KMS-11 (cell line): ENCODE measurements around the gene TMEM151A.

Experiments used
- H2AFZ ChIP-seq: fragments of 200-600 bp; sonication (generic); 2 replicates; pipeline ENCODE4 v1.6.1; 2016; ENCODE audit warnings: antibody characterized with exemption, mixed run types, low read depth
- H3K27ac ChIP-seq: fragments of 200-600 bp; sonication (generic); 2 replicates; pipeline ENCODE4 v1.6.1; 2016; ENCODE audit warnings: mild to moderate bottlenecking, mixed run types
- H3K27me3 ChIP-seq: fragments of 200-600 bp; sonication (generic); 2 replicates; pipeline ENCODE4 v1.6.1; 2017; ENCODE audit warnings: mild to moderate bottlenecking, low read depth, mixed run types, moderate library complexity; ENCODE audit not compliant: insufficient read depth
- H3K36me3 ChIP-seq: fragments of 200-600 bp; sonication (generic); 2 replicates; pipeline ENCODE4 v1.6.1; 2017; ENCODE audit warnings: mild to moderate bottlenecking, mixed run types; ENCODE audit not compliant: insufficient read depth
- H3K4me1 ChIP-seq: fragments of 200-600 bp; sonication (generic); 2 replicates; pipeline ENCODE4 v1.6.1; 2016; ENCODE audit warnings: mild to moderate bottlenecking, low read depth, mixed run types; ENCODE audit not compliant: poor library complexity, severe bottlenecking
- H3K4me2 ChIP-seq: fragments of 200-600 bp; sonication (generic); 2 replicates; pipeline ENCODE4 v1.7.0; 2016; ENCODE audit warnings: mild to moderate bottlenecking, mixed run types
- H3K4me3 ChIP-seq: fragments of 200-600 bp; sonication (generic); IDR thresholded peaks from 2 replicates; pipeline ENCODE4 v1.6.1; 2017; ENCODE audit warnings: low read depth, low read length, mixed read lengths; ENCODE audit not compliant: insufficient read depth
- H3K79me2 ChIP-seq: fragments of 200-600 bp; sonication (generic); 2 replicates; pipeline ENCODE4 v1.6.1; 2016; ENCODE audit warnings: low read depth, mixed run types; ENCODE audit not compliant: insufficient read depth
- H3K9ac ChIP-seq: fragments of 200-600 bp; sonication (generic); 2 replicates; pipeline ENCODE4 v1.6.1; 2016; ENCODE audit warnings: mild to moderate bottlenecking, mixed run types
- H4K20me1 ChIP-seq: fragments of 200-600 bp; sonication (generic); 2 replicates; pipeline ENCODE4 v1.6.1; 2016; ENCODE audit warnings: mild to moderate bottlenecking, mixed run types; ENCODE audit not compliant: insufficient read depth
- TF ChIP-seq, protein P1 (sequence below): fragments of 200-600 bp; sonication (generic); conservative IDR thresholded peaks from 2 replicates; pipeline ENCODE4 v1.6.1; 2017; ENCODE audit warnings: low read depth, mild to moderate bottlenecking, antibody characterized with exemption, low read length, moderate library complexity, mixed read lengths

TMEM151A gene

DNA sequence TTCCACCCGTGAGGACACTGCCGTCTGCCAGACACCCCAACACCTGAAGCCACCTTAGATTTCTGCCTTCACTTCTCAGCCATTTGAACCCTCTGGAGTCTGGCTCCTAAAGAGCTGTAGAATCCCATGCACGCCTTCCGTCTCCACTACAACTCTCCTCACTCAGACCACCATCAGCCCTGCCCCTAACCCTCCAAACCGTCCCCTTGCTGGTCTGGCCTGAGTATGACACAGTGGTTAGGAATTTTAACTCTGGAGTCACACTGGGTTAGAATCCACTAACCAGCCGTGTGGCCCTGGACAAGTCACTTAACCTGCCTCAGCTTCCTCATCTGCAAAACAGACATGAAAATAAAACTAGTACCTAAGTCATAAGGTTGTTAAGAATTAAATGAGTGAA is 10.7 kb upstream of the TMEM151A start:
- H3K79me2 ChIP-seq: no peaks in the 10 kb centered on the region
- H3K9ac ChIP-seq: no peak overlapping the region
- no peaks in the 10 kb centered on the region for H4K20me1 ChIP-seq
- H3K4me3 ChIP-seq: no peak overlapping the region
- peaks cover 27% of the 10 kb centered on the region for H3K4me1 ChIP-seq
- TF ChIP-seq, protein P1, sequence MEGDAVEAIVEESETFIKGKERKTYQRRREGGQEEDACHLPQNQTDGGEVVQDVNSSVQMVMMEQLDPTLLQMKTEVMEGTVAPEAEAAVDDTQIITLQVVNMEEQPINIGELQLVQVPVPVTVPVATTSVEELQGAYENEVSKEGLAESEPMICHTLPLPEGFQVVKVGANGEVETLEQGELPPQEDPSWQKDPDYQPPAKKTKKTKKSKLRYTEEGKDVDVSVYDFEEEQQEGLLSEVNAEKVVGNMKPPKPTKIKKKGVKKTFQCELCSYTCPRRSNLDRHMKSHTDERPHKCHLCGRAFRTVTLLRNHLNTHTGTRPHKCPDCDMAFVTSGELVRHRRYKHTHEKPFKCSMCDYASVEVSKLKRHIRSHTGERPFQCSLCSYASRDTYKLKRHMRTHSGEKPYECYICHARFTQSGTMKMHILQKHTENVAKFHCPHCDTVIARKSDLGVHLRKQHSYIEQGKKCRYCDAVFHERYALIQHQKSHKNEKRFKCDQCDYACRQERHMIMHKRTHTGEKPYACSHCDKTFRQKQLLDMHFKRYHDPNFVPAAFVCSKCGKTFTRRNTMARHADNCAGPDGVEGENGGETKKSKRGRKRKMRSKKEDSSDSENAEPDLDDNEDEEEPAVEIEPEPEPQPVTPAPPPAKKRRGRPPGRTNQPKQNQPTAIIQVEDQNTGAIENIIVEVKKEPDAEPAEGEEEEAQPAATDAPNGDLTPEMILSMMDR: no peak
- no peak overlapping the region for H3K4me2 ChIP-seq
- H3K27ac ChIP-seq: no peak overlapping the region
- H3K36me3 ChIP-seq: no peaks in the 10 kb centered on the region
- H2AFZ ChIP-seq: no peak overlapping the region
- H3K27me3 ChIP-seq: peaks cover 4% of the 10 kb centered on the region; the same call in 1 of the 2 replicates

DNA sequence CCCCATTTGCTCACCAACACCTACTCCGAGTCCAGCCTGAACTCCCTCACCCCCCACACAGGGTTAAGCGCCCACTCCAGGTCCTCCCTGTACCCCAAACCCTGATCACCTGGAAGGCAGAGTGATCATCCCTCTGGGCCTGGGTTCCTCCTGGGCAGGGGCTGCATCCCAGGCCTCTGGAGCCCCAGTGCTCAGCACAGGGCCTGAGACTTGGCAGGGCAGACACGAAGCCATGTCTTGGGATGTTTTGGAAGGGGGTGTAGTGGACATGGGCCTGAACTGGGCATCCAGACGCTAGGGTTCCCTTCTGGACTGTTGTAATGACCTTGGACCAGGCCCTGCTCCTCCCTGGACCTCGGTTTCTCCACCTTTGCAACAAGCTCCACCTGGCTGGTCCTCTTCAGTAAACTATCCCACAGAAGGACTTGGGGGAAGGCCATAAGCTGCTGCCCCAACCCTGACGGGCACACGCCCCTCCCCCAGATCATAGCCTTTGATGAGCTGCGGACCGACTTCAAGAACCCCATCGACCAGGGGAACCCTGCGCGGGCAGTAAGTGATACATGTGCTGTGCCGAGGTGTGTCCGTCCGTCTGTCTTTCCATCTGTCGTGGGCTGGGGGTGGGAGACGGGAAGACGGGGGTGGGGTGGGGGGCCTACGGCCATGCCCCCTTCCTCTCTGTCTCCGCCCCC is 9.8 kb upstream of the TMEM151A start:
- Histone ChIP-seq H3K4me2 (no peak overlapping the region), H3K27ac (no peak overlapping the region), H3K36me3 (no peaks in the 10 kb centered on the region), H3K79me2 (no peaks in the 10 kb centered on the region), H3K4me1 (peaks cover 26% of the 10 kb centered on the region), H3K4me3 (no peak overlapping the region), H3K27me3 (peaks cover 4% of the 10 kb centered on the region; the same call in 1 of the 2 replicates), H3K9ac (no peak overlapping the region), H4K20me1 (no peaks in the 10 kb centered on the region), H2AFZ (no peak overlapping the region)
- TF ChIP-seq, protein P1: no peak

DNA sequence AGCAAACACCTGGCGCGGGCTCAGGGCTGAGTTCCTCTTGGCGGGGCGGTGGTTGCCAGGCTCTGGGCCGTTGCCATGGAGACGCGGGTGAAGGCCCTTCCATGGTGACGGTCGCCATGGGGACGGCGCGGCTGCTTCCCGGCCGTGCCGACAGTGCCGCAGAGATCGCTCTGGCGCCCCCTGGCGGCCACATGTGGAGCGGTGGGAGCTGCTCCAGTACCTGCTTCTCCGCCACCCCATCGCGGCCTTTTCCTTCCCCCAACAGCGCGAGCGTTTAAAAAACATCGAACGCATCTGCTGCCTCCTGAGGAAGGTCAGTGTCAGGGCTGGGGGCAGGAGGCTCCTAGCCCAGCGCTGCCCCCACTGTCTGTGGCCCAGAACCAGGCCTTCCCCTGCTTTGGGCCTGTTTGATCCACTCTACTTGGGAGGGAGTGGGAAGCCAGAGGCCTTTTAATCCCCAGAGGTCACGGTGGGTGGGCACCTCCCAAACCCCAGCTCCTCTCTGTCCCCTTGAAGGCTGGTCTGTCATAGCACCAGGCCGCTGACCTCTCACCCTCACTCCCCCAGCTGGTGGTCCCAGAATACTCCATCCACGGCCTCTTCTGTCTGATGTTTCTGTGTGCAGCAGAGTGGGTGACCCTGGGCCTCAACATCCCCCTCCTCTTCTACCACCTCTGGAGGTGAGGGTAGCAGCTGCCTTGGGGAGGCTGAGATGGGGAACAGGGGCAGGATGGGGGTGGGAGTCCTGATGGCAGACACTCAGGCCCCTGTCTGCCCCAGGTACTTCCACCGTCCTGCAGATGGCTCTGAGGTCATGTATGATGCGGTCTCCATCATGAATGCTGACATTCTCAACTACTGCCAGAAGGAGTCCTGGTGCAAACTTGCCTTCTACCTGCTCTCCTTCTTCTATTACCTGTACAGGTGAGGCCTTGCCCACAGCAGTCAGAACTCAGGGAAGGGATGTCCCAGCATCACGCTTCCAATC is 8.9 kb upstream of the TMEM151A start:
- H2AFZ ChIP-seq: no peak overlapping the region; the same call in 1 of the 2 replicates
- H3K4me2 ChIP-seq: peak overlapping the region; percentile 64
- peaks cover 4% of the 10 kb centered on the region; the same call in 1 of the 2 replicates for H3K27me3 ChIP-seq
- H3K4me3 ChIP-seq: no peak overlapping the region
- H3K4me1 ChIP-seq: peaks cover 18% of the 10 kb centered on the region
- H4K20me1 ChIP-seq: no peaks in the 10 kb centered on the region
- TF ChIP-seq, protein P1: peak; percentile 86
- no peak overlapping the region for H3K9ac ChIP-seq
- H3K79me2 ChIP-seq: peaks cover under 1% of the 10 kb centered on the region; the same call in 1 of the 2 replicates
- H3K27ac ChIP-seq: peak overlapping the region; percentile 47
- H3K36me3 ChIP-seq: no peaks in the 10 kb centered on the region

DNA sequence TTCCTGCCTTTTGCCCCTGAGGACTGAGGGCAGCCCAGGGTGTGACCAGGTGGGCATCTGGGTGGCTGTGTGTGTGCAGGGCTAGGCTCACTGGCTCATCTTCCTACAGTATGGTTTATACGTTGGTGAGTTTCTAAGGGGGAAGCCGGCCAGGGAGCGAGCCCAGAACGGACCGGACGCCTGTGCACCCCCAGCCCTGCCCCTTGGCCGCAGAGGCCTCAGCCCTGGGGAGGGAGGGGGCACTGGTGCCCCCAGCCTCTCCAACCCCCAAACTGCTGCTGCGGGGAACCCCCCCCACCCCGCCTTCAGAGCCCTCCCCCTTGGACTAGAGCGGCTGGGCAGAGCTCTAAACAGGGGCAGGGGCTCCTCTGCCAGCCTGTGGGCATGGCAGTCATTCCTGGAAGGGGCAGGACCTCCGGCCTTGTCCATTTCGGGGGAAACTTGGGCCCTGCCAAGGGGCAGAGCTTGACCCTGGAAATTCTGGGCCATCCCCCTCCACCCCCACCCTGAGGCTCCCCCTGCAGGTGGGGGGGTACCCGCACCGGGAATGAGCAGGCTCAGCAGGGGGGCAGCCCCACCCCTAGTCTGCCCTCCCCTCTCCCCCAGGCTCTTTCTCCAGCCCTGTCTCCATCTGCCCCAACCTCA is 8.1 kb upstream of the TMEM151A start:
- no peak overlapping the region for H2AFZ ChIP-seq
- H3K27ac ChIP-seq: no peak overlapping the region

More for the DNA sequence above, 8.1 kb upstream of the TMEM151A start:
- H4K20me1 ChIP-seq: no peaks in the 10 kb centered on the region
- H3K4me3 ChIP-seq: no peak overlapping the region
- TF ChIP-seq, protein P1: no peak; the same call in 1 of the 2 replicates
- no peak overlapping the region; the same call in 1 of the 2 replicates for H3K4me2 ChIP-seq
- H3K36me3 ChIP-seq: no peaks in the 10 kb centered on the region
- H3K9ac ChIP-seq: no peak overlapping the region
- peaks cover 8% of the 10 kb centered on the region; the same call in 1 of the 2 replicates for H3K79me2 ChIP-seq
- peaks cover 25% of the 10 kb centered on the region for H3K4me1 ChIP-seq
- peaks cover 4% of the 10 kb centered on the region; the same call in 1 of the 2 replicates for H3K27me3 ChIP-seq
